GM12874 (cell line): ENCODE results near the gene LINC01488.

ENCODE experiments used
- CTCF ChIP-seq: IDR thresholded peaks from 2 replicates; pipeline ENCODE4 v1.5.1; 2011; ENCODE audit warnings: low read depth, mild to moderate bottlenecking, control low read depth, low read length, moderate library complexity; ENCODE audit not compliant: insufficient read depth

The LINC01488 gene

GRCh38 chr11:69479591-69480271 lies 1.7 kb upstream of the LINC01488 start:
- TF ChIP-seq CTCF = no peak

- no peak for TF ChIP-seq CTCF
Observed at GRCh38 chr11:69480547-69481392, 693 bp upstream of the LINC01488 start.

- TF ChIP-seq CTCF = no peak
Observed at GRCh38 chr11:69482322-69482721, 859 bp downstream of the LINC01488 start.

GRCh38 chr11:69483170-69483569 lies 1.7 kb downstream of the LINC01488 start:
- TF ChIP-seq CTCF = no peak

- no peak for TF ChIP-seq CTCF
Observed at GRCh38 chr11:69483691-69484426, 2.4 kb downstream of the LINC01488 start.

- TF ChIP-seq CTCF = no peak
Observed at GRCh38 chr11:69484427-69485259, 3.2 kb downstream of the LINC01488 start.
